Mucosa of gallbladder (tissue), 1 donor: Measurements from ENCODE around the gene EPB41L1. TPM values are rescaled to one million over a fixed set of nuclear protein-coding genes. Genes with fewer than 3 reads are reported as not detected.

Experiments used
- DNase-seq: peaks from one replicate; pipeline ENCODE4 v3.0.0-alpha.2; 2020; ENCODE audit warnings: low spot score
- total RNA-seq: library from RNA; stranded (reverse); gene quantifications from one replicate; pipeline ENCODE4 v1.2.1, GENCODE V29; 2021
- donor health status: DM: no; HTN: no; CAD: no.

The EPB41L1 gene
- total RNA-seq, 1 donor from 2014 or later, result 136 TPM

- DNase-seq, result no peak
These were observed 104.9 kb downstream of the EPB41L1 start for GRCh38 chr20:36259177-36260061.

DNA sequence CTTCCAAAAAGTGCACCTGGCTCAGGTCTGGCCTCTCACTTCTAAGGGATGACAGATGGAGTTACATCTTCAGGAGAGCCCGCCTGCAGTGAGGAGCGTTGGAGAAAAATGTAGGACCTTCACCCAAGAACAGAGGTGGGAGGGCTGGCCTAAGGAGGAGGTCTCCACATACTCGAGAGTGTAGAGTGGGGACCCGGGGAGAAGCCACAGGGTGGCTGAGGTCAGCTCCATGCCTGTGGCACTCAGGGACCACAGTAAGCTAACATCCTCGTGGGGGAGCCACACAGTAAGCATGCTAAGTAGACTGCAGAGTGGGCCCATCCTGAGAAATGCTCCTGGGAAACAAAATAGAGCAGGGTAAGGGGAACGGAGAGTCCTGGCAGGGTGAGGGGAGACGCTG is 105.8 kb downstream of the EPB41L1 start:
- DNase-seq, result no peak

GRCh38 chr20:36261389-36262105 is 107.0 kb downstream of the EPB41L1 start:
- DNase-seq, result no peak

DNA sequence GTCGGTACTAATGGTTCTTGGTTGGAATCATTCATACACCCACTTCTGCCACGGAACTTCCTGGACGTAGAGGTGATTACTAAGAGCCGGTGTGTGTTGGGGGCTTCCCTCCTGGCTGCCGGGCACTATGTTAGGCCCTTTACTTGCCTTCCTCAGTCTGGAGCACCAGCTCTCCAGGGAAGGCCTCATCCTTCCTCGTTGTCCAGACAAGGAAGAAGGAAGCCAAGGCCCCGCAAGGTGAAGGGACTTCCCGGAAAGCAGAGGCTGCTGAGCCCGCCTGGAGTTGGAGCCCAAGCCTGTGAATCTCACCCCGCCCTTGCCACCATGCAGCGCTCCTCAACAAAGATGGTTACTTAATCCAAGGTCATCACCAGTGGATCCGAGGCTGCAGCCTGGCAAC is 107.9 kb downstream of the EPB41L1 start:
- no peak for DNase-seq

GRCh38 chr20:36264426-36265246 is 110.1 kb downstream of the EPB41L1 start:
- DNase-seq, result no peak

DNA sequence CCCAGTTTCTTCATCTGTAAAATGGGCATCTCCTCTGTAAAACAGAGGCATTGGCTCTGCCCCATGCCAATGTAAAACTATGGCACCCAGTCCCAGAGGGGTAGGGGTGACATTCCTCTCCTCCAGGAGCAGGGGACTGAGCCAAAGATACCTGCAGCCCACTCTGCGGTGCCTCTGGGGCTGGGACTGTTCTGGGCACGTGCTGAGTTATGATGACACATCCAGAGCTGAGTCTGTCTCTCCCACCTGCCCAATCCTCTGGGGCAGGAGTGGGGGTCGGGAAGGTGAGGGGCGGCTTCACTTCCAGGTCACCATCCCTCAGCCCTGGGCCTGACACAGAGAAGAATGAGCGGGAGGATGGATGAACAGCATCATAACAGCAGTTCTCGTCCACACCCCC is 111.6 kb downstream of the EPB41L1 start:
- DNase-seq, result no peak

GRCh38 chr20:36267605-36268381 is 113.3 kb downstream of the EPB41L1 start:
- no peak for DNase-seq

- DNase-seq, result no peak
These were observed 114.2 kb downstream of the EPB41L1 start for GRCh38 chr20:36268440-36269342.

- DNase-seq, result no peak
These were observed 115.0 kb downstream of the EPB41L1 start for GRCh38 chr20:36269507-36269906.

- DNase-seq, result no peak
These were observed 116.5 kb downstream of the EPB41L1 start for GRCh38 chr20:36270744-36271638.

DNA sequence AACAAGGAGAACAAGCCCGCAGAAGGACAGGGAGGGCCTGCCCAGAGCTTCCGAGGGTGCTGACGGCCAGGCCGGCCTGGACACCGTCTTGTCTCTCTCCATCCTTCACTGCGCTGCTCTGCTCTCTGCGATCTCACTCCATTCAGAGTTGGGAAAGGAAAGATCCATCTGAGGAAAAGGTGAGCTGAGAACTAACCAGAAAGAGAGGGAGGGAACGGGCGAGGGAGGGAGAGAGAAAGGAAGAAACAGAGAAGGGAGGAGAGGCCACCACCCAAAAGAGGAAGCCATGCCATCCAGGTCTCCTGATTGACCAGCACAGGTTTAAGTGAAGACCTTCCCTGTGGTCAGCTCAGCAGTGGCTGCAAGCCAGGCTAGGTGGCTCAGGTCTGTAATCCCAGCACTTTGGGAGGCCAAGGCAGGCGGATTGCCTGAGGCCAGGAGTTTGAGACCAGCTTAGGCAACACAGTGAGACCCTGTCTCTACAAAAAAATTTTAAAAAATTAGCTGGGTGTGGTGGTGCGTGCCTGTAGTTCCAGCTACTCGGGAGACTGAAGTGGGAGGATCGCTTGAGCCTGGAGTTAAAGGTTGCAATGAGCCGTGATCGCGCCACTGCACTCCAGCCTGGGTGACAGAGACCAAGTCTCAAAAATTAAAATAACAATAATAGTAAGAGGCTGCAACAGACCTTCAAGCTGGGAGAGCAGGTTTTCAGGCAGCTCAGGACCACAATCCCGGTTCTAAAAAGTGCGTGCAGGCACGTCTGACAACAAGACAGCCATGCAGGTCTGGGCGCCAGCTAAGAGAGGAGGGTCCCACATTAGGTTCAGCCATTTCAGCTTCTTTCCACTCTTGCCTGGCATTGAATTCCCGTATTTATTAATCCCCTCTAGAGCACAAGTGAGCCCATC is 117.4 kb downstream of the EPB41L1 start:
- no peak for DNase-seq

GRCh38 chr20:36272547-36273220 is 118.1 kb downstream of the EPB41L1 start:
- DNase-seq, result no peak

- no peak for DNase-seq
These were observed 119.1 kb downstream of the EPB41L1 start for GRCh38 chr20:36273414-36274180.

- DNase-seq, result no peak
These were observed 119.8 kb downstream of the EPB41L1 start for GRCh38 chr20:36274181-36274841.

GRCh38 chr20:36275011-36275410 is 120.5 kb downstream of the EPB41L1 start:
- DNase-seq, result no peak
